Subcutaneous adipose tissue (tissue), 4 donors: ENCODE data around the gene AGRN. TPM values are rescaled to one million over a fixed set of nuclear protein-coding genes. Genes with fewer than 3 reads are reported as not detected.

Experiments used
- CTCF ChIP-seq: fragments of 450-650 bp; IDR thresholded peaks from one replicate; pipeline ENCODE4 v1.5.1; 2016; ENCODE audit warnings: low read depth, mild to moderate bottlenecking, control low read depth, antibody characterized with exemption, moderate library complexity
- total RNA-seq, 4 donors: library from RNA; depleted of rRNA; stranded (reverse); fragments of >200 nt; gene quantifications; one replicate each; pipeline ENCODE4 v1.1.0, GENCODE V29; 2016

The AGRN gene
- total RNA-seq, 4 donors from 2014 or later, result 3.8 to 13.2 (median 10.5) TPM

- TF ChIP-seq CTCF, result no peak
These were observed 29.6 kb downstream of the AGRN start for GRCh38 chr1:1049318-1050165.

- no peak for TF ChIP-seq CTCF
These were observed 30.7 kb downstream of the AGRN start for GRCh38 chr1:1050577-1051052.

- no peak for TF ChIP-seq CTCF
These were observed 31.3 kb downstream of the AGRN start for GRCh38 chr1:1051127-1051810.

- TF ChIP-seq CTCF, result no peak
These were observed 32.3 kb downstream of the AGRN start for GRCh38 chr1:1052003-1052840.

- no peak for TF ChIP-seq CTCF
These were observed 33.1 kb downstream of the AGRN start for GRCh38 chr1:1053022-1053421.

- TF ChIP-seq CTCF, result no peak
These were observed 33.8 kb downstream of the AGRN start for GRCh38 chr1:1053682-1054081.
